HFFc6 (cell line): ENCODE data around the gene CSN3. TPM values are rescaled to one million over a fixed set of nuclear protein-coding genes. Genes with fewer than 3 reads are reported as not detected.

Experiments used
- DNase-seq: peaks from one replicate; pipeline ENCODE4 v3.0.0-alpha.2; 2018
- H3K27ac Mint-ChIP-seq: 2 replicates; pipeline ENCODE4 v1.8.0; 2020; ENCODE audit warnings: mild to moderate bottlenecking, mixed read lengths
- H3K27me3 Mint-ChIP-seq: 2 replicates; pipeline ENCODE4 v1.8.0; 2021; ENCODE audit warnings: mild to moderate bottlenecking, moderate library complexity, mixed read lengths; ENCODE audit not compliant: insufficient read depth
- H3K36me3 Mint-ChIP-seq: 2 replicates; pipeline ENCODE4 v1.8.0; 2021; ENCODE audit warnings: low read depth, mixed read lengths
- H3K4me1 Mint-ChIP-seq: 2 replicates; pipeline ENCODE4 v1.8.0; 2020; ENCODE audit warnings: low read depth, mixed read lengths
- H3K4me3 Mint-ChIP-seq: 2 replicates; pipeline ENCODE4 v1.8.0; 2020; ENCODE audit warnings: mild to moderate bottlenecking, moderate library complexity, mixed read lengths
- H3K9me3 Mint-ChIP-seq: 2 replicates; pipeline ENCODE4 v1.8.0; 2020; ENCODE audit warnings: mild to moderate bottlenecking, mixed read lengths
- total RNA-seq, 6 experiments: library from RNA; stranded (reverse); fragmentation: NEBNext Ultra II Directional; extraction: Animal tissue kit (Norgen Biotek cat#: 25700); gene quantifications; 2 replicates in 1 of 6; 3 replicates in 5 of 6; pipeline ENCODE4 v1.2.3, GENCODE V29; 2021
- TF ChIP-seq, protein P1 (sequence below): fragments of 200-600 bp; sonication (generic); IDR thresholded peaks from 2 replicates; pipeline ENCODE4 v1.5.0; 2021; ENCODE audit warnings: antibody characterized with exemption, mild to moderate bottlenecking

Gene CSN3
- total RNA-seq, 6 experiments from 2014 or later: not detected

DNA sequence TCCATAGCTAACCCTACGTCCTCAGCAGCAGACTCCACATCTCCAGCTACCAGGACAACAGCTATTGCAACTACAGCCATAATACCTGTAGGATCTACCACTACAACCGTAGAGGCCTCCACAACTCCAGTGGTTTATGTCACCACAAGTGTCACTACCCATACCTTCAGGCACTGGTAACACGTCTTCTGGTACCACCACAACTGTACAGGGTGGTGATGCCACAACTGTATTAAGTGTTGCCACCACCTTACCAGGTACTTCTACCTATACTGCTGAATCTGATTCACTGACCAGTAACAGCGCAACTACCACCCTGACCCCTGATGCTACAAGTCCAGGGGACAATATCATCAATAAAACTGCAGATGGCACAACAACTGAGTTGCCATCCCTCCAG, 57.8 kb downstream of the CSN3 start:
- no peaks in the 10 kb centered on the region for H3K36me3 Mint-ChIP-seq
- H3K4me3 Mint-ChIP-seq: no peak overlapping the region
- no peak overlapping the region for H3K27ac Mint-ChIP-seq
- H3K4me1 Mint-ChIP-seq: no peaks in the 10 kb centered on the region
- no peaks in the 10 kb centered on the region for H3K27me3 Mint-ChIP-seq
- H3K9me3 Mint-ChIP-seq: peaks cover 50% of the 10 kb centered on the region
- DNase-seq: no peak
- TF ChIP-seq, protein P1, sequence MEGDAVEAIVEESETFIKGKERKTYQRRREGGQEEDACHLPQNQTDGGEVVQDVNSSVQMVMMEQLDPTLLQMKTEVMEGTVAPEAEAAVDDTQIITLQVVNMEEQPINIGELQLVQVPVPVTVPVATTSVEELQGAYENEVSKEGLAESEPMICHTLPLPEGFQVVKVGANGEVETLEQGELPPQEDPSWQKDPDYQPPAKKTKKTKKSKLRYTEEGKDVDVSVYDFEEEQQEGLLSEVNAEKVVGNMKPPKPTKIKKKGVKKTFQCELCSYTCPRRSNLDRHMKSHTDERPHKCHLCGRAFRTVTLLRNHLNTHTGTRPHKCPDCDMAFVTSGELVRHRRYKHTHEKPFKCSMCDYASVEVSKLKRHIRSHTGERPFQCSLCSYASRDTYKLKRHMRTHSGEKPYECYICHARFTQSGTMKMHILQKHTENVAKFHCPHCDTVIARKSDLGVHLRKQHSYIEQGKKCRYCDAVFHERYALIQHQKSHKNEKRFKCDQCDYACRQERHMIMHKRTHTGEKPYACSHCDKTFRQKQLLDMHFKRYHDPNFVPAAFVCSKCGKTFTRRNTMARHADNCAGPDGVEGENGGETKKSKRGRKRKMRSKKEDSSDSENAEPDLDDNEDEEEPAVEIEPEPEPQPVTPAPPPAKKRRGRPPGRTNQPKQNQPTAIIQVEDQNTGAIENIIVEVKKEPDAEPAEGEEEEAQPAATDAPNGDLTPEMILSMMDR: no peak

Other genes starting within 250 kb of the CSN3 start
- gene STATH, start 246.6 kb upstream of the CSN3 start, total RNA-seq: not detected
- gene HTN3, start 214.1 kb upstream of the CSN3 start, total RNA-seq: not detected
- not detected for gene HTN1, start 192.2 kb upstream of the CSN3 start, total RNA-seq
- not detected for gene PRR27, start 88.4 kb upstream of the CSN3 start, total RNA-seq
- gene ODAM, start 46.9 kb upstream of the CSN3 start, total RNA-seq: not detected
- not detected for gene FDCSP, start 16.5 kb upstream of the CSN3 start, total RNA-seq
- not detected for gene CABS1, start 92.4 kb downstream of the CSN3 start, total RNA-seq
- not detected for gene SMR3A, start 118.2 kb downstream of the CSN3 start, total RNA-seq
- not detected for gene SMR3B, start 140.5 kb downstream of the CSN3 start, total RNA-seq
- gene OPRPN, start 155.3 kb downstream of the CSN3 start, total RNA-seq: not detected
- gene MUC7, start 229.6 kb downstream of the CSN3 start, total RNA-seq: not detected